Esophagus muscularis mucosa (tissue), 4 donors: ENCODE measurements around the gene ATP11A. TPM values are rescaled to one million over a fixed set of nuclear protein-coding genes. Genes with fewer than 3 reads are reported as not detected.

Source experiments
- DNase-seq: peaks from one replicate; pipeline ENCODE4 v3.0.0-alpha.2; 2017; ENCODE audit errors: extremely low spot score
- H3K27ac ChIP-seq, 4 donors: fragments of 200-600 bp; sonication (generic); replicated peaks in 1 of 4; 1 replicate in 3 of 4; 2 replicates in 1 of 4; pipeline ENCODE4 v1.5.1; 2016 to 2019; ENCODE audit warnings: mild to moderate bottlenecking in 1 of 4
- H3K27me3 ChIP-seq, 4 donors: fragments of 200-600 bp; sonication (generic); one replicate each; pipeline versions ENCODE4 v1.5.1 to v1.6.0; 2016 to 2019
- H3K36me3 ChIP-seq, 4 donors: fragments of 200-600 bp; sonication (generic); one replicate each; pipeline ENCODE4 v1.5.1; 2016 to 2019
- H3K4me1 ChIP-seq, 4 donors: fragments of 200-600 bp; sonication (generic); one replicate each; pipeline ENCODE4 v1.5.1; 2016 to 2019
- H3K4me3 ChIP-seq, 4 donors: fragments of 200-600 bp; sonication (generic); 1 replicate in 2 of 4; 2 replicates in 2 of 4; pipeline ENCODE4 v1.5.1; 2016 to 2019; ENCODE audit warnings: mild to moderate bottlenecking in 4 of 4, moderate library complexity in 1 of 4
- H3K9me3 ChIP-seq, 4 donors: fragments of 200-600 bp; sonication (generic); 1 replicate in 3 of 4; 2 replicates in 1 of 4; pipeline ENCODE4 v1.5.1; 2016 to 2019
- CTCF ChIP-seq, 3 experiments: fragments of 200-600 bp in 2 of 3; fragments of 450-650 bp in 1 of 3; sonication (generic) in 2 of 3; IDR thresholded peaks; one replicate each; pipeline ENCODE4 v1.5.1; 2017 to 2019; ENCODE audit warnings: antibody characterized with exemption in 3 of 3, mild to moderate bottlenecking in 2 of 3, moderate library complexity in 1 of 3
- EP300 ChIP-seq: sonication (generic); formaldehyde crosslinking; IDR thresholded peaks from one replicate; pipeline ENCODE4 v1.6.1; 2017; ENCODE audit warnings: antibody characterized with exemption
- POLR2A ChIP-seq: fragments of 450-650 bp; IDR thresholded peaks from one replicate; pipeline ENCODE4 v1.6.1; 2017; ENCODE audit warnings: antibody characterized with exemption, moderate library complexity, mild to moderate bottlenecking, low read depth
- POLR2AphosphoS5 ChIP-seq, 2 donors: sonication (generic); formaldehyde crosslinking; IDR thresholded peaks; one replicate each; pipeline ENCODE4 v1.6.1; 2017; ENCODE audit warnings: antibody characterized with exemption in 2 of 2
- whole genome bisulfite sequencing: methylation state at CpG from one replicate; pipeline ENCODE4 v1.1.5; 2018; 5-methylcytosine and 5-hydroxymethylcytosine counted together
- intact Hi-C: fragments of 100-400 bp; cut with DNase I; formaldehyde crosslinking; loops from one replicate; pipeline ENCODE4 v1.15.1; 2023
- total RNA-seq, 4 donors: library from RNA; depleted of rRNA; stranded (reverse); fragments of >200 nt; gene quantifications; one replicate each; pipeline versions ENCODE4 v1.1.0 to v1.2.1, GENCODE V29; 2016

The ATP11A gene
- total RNA-seq, 4 donors from 2014 or later = 11.2 to 27.8 (median 14.3) TPM

- H3K4me3 ChIP-seq = no peak overlapping the region
- H3K36me3 ChIP-seq = peaks cover 24 to 85% (median 59%) of the 10 kb centered on the region in 4 donors
- no peak for DNase-seq
- H3K4me1 ChIP-seq = no peaks in the 10 kb centered on the region
- peaks cover 0 to 12% (median 6%) of the 10 kb centered on the region in 4 donors for H3K9me3 ChIP-seq
- no peaks in the 10 kb centered on the region for H3K27me3 ChIP-seq
- intact Hi-C loops = no loop called here
- no peak for TF ChIP-seq POLR2AphosphoS5 (IDR thresholded peaks at IDR 0.05)
- no peak for TF ChIP-seq EP300
- TF ChIP-seq CTCF (IDR thresholded peaks at IDR 0.05) = no peak
- H3K27ac ChIP-seq = no peak overlapping the region
- WGBS = 79% methylated on average over 13 of the region's 13 CpGs
Observed at GRCh38 chr13:112851107-112852038, 161.5 kb downstream of the ATP11A start.

GRCh38 chr13:112852392-112852791 lies 162.6 kb downstream of the ATP11A start:
- H3K27ac ChIP-seq = no peak overlapping the region
- WGBS = 90% methylated on average over 8 of the region's 15 CpGs
- no peaks in the 10 kb centered on the region for H3K27me3 ChIP-seq
- no peaks in the 10 kb centered on the region for H3K4me1 ChIP-seq
- intact Hi-C loops = no loop called here
- H3K36me3 ChIP-seq = peaks cover 31 to 89% (median 57%) of the 10 kb centered on the region in 4 donors
- no peak overlapping the region for H3K4me3 ChIP-seq
- no peak for TF ChIP-seq CTCF (IDR thresholded peaks at IDR 0.05)
- no peak for TF ChIP-seq POLR2AphosphoS5 (IDR thresholded peaks at IDR 0.05)
- TF ChIP-seq POLR2A = no peak
- TF ChIP-seq EP300 = no peak
- DNase-seq = no peak
- H3K9me3 ChIP-seq = peaks cover 0 to 9% (median 6%) of the 10 kb centered on the region in 4 donors

- 97% methylated on average over 10 of the region's 10 CpGs for WGBS
- H3K36me3 ChIP-seq = peaks cover 32 to 89% (median 59%) of the 10 kb centered on the region in 4 donors
- no peak overlapping the region for H3K27ac ChIP-seq
- H3K27me3 ChIP-seq = no peaks in the 10 kb centered on the region
- DNase-seq = no peak
- H3K9me3 ChIP-seq = peaks cover 0 to 5% (median 3%) of the 10 kb centered on the region in 4 donors
- TF ChIP-seq EP300 (no peak), POLR2A (no peak), CTCF (IDR thresholded peaks at IDR 0.05) (no peak), POLR2AphosphoS5 (IDR thresholded peaks at IDR 0.05) (no peak)
- no peak overlapping the region for H3K4me3 ChIP-seq
- intact Hi-C loops = no loop called here
- H3K4me1 ChIP-seq = no peaks in the 10 kb centered on the region
Observed at GRCh38 chr13:112852808-112853207, 163.0 kb downstream of the ATP11A start.

- Histone ChIP-seq H3K27me3 (no peaks in the 10 kb centered on the region), H3K36me3 (peaks cover 42 to 96% (median 72%) of the 10 kb centered on the region in 4 donors), H3K9me3 (no peaks in the 10 kb centered on the region), H3K27ac (no peak overlapping the region), H3K4me1 (no peaks in the 10 kb centered on the region), H3K4me3 (no peak overlapping the region)
- intact Hi-C loops = no loop called here
- TF ChIP-seq POLR2AphosphoS5 (IDR thresholded peaks at IDR 0.05) (no peak), POLR2A (no peak), EP300 (no peak), CTCF (IDR thresholded peaks at IDR 0.05) (no peak)
- no peak for DNase-seq
- WGBS = 87% methylated on average over 7 of the region's 25 CpGs
Observed at GRCh38 chr13:112854321-112854720, 164.5 kb downstream of the ATP11A start.
